ENCODE measurements around the gene CAMTA1.

The CAMTA1 gene

DNA sequence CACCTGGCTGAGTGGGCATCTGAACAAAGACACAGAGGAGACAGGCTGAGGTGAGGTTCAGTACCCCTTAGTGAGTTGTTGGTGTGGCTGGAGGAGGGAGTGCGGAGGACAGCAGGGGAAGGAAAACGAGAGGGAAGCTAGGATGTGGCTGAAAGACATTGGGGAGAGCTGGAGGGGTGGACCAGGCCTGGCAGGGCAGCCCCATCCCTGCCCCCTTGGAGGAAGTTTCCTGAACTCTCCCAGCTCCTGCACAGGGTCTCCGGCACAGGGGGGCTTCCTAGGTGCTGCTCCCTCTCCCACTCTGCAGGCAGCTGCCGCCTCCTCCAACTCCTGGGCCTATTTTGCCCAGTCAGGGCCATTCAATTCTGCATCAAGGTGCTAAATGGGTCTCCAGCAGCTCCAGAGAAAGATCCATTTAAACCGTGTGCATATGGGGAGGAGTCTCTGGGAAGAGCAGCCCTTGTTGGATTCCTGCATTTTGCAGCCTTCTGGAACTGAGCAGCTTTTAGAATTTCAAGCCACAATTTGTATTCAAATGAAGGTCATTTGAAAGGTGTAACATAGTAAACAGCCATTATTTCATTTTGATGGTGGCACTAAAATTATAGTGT, 193.9 kb downstream of the CAMTA1 start:
- Histone ChIP-seq H3K4me3 (ENCODE audit: low read length in 2 of 2) (no peak overlapping the region), H3K27ac (ENCODE audit: low read length) (no peak overlapping the region), H3K27me3 (ENCODE audit: control insufficient read depth in 1 of 2, insufficient read depth in 2 of 2, low read length in 2 of 2) (peaks cover 0 to 3% of the 10 kb centered on the region in 2 donors), H3K4me1 (ENCODE audit: control insufficient read depth, insufficient read depth, low read length) (no peaks in the 10 kb centered on the region), H3K9ac (ENCODE audit: low read length in 2 of 2) (no peak overlapping the region), H3K9me3 (ENCODE audit: control insufficient read depth in 2 of 2, low read length in 2 of 2) (no peaks in the 10 kb centered on the region), H3K36me3 (ENCODE audit: control insufficient read depth in 2 of 2, insufficient read depth in 2 of 2, low read length in 2 of 2) (no peaks in the 10 kb centered on the region)

DNA sequence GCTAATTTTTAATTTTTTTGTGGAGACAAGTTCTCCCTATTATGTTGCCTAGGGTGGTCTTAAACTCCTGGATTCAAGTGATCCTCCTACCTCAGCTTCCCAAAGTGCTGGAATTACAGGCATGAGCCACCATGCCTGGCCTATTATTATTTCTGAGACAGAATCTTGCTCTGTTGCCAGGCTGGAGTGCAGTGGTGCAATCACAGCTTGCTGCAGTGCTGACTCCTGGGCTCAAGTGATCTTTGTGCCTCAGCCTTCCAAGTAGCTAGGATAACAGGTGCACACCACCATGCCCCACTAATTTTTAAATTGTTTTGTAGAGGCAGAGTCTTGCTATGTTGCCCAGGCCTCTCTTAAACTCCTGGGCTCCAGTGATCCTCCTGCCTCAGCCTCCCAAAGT, 196.3 kb downstream of the CAMTA1 start:
- Histone ChIP-seq H3K36me3 (ENCODE audit: control insufficient read depth in 2 of 2, insufficient read depth in 2 of 2, low read length in 2 of 2) (no peaks in the 10 kb centered on the region), H3K9me3 (ENCODE audit: control insufficient read depth in 2 of 2, low read length in 2 of 2) (no peaks in the 10 kb centered on the region), H3K27ac (ENCODE audit: low read length) (no peak overlapping the region), H3K4me3 (ENCODE audit: low read length in 2 of 2) (no peak overlapping the region), H3K4me1 (ENCODE audit: control insufficient read depth, insufficient read depth, low read length) (no peaks in the 10 kb centered on the region), H3K9ac (ENCODE audit: low read length in 2 of 2) (no peak overlapping the region), H3K27me3 (ENCODE audit: control insufficient read depth in 1 of 2, insufficient read depth in 2 of 2, low read length in 2 of 2) (peaks cover 0 to 4% of the 10 kb centered on the region in 2 donors)

GRCh38 chr1:6982443-6982842, 197.2 kb downstream of the CAMTA1 start:
- no peaks in the 10 kb centered on the region for H3K36me3 ChIP-seq (ENCODE audit: control insufficient read depth in 2 of 2, insufficient read depth in 2 of 2, low read length in 2 of 2)
- H3K9me3 ChIP-seq (ENCODE audit: control insufficient read depth in 2 of 2, low read length in 2 of 2) = no peaks in the 10 kb centered on the region
- no peaks in the 10 kb centered on the region for H3K4me1 ChIP-seq (ENCODE audit: control insufficient read depth, insufficient read depth, low read length)
- H3K9ac ChIP-seq (ENCODE audit: low read length in 2 of 2) = no peak overlapping the region
- no peak overlapping the region for H3K4me3 ChIP-seq (ENCODE audit: low read length in 2 of 2)
- H3K27ac ChIP-seq (ENCODE audit: low read length) = no peak overlapping the region
- H3K27me3 ChIP-seq (ENCODE audit: control insufficient read depth in 1 of 2, insufficient read depth in 2 of 2, low read length in 2 of 2) = peaks cover 0 to 4% of the 10 kb centered on the region in 2 donors

GRCh38 chr1:6982860-6983259, 197.6 kb downstream of the CAMTA1 start:
- peaks cover 0 to 4% of the 10 kb centered on the region in 2 donors for H3K27me3 ChIP-seq (ENCODE audit: control insufficient read depth in 1 of 2, insufficient read depth in 2 of 2, low read length in 2 of 2)
- no peaks in the 10 kb centered on the region for H3K36me3 ChIP-seq (ENCODE audit: control insufficient read depth in 2 of 2, insufficient read depth in 2 of 2, low read length in 2 of 2)
- H3K4me1 ChIP-seq (ENCODE audit: control insufficient read depth, insufficient read depth, low read length) = no peaks in the 10 kb centered on the region
- no peak overlapping the region for H3K27ac ChIP-seq (ENCODE audit: low read length)
- no peak overlapping the region for H3K4me3 ChIP-seq (ENCODE audit: low read length in 2 of 2)
- no peak overlapping the region for H3K9ac ChIP-seq (ENCODE audit: low read length in 2 of 2)
- H3K9me3 ChIP-seq (ENCODE audit: control insufficient read depth in 2 of 2, low read length in 2 of 2) = no peaks in the 10 kb centered on the region

DNA sequence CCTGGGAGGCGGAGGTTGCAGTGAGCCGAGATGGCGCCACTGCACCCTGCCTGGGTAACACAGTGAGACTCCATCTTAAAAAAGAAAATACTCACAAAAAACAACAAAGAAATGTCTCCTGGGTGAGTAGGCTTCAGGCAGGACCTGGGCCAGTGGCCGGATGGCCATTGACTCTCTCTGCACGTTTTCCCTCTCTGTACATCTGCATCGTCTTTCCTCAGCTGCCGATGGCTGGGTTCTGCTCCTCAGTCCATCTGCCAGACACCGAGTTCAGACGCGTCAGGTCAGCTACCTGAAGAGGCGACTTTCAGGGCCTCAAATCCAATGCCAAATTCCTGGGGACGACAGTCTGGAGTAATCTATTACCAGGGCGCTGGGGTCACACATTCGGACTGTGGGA, 199.3 kb downstream of the CAMTA1 start:
- Histone ChIP-seq H3K4me3 (ENCODE audit: low read length in 2 of 2) (no peak overlapping the region), H3K27ac (ENCODE audit: low read length) (no peak overlapping the region), H3K9me3 (ENCODE audit: control insufficient read depth in 2 of 2, low read length in 2 of 2) (peaks cover 0 to 1% of the 10 kb centered on the region in 2 donors), H3K4me1 (ENCODE audit: control insufficient read depth, insufficient read depth, low read length) (no peaks in the 10 kb centered on the region), H3K27me3 (ENCODE audit: control insufficient read depth in 1 of 2, insufficient read depth in 2 of 2, low read length in 2 of 2) (peaks cover 0 to 4% of the 10 kb centered on the region in 2 donors), H3K9ac (ENCODE audit: low read length in 2 of 2) (no peak overlapping the region), H3K36me3 (ENCODE audit: control insufficient read depth in 2 of 2, insufficient read depth in 2 of 2, low read length in 2 of 2) (no peaks in the 10 kb centered on the region)

GRCh38 chr1:6984986-6985385, 199.7 kb downstream of the CAMTA1 start:
- no peak overlapping the region for H3K27ac ChIP-seq (ENCODE audit: low read length)
- no peak overlapping the region for H3K9ac ChIP-seq (ENCODE audit: low read length in 2 of 2)
- H3K4me1 ChIP-seq (ENCODE audit: control insufficient read depth, insufficient read depth, low read length) = no peaks in the 10 kb centered on the region
- H3K4me3 ChIP-seq (ENCODE audit: low read length in 2 of 2) = no peak overlapping the region
- H3K9me3 ChIP-seq (ENCODE audit: control insufficient read depth in 2 of 2, low read length in 2 of 2) = peaks cover 0 to 5% of the 10 kb centered on the region in 2 donors
- H3K36me3 ChIP-seq (ENCODE audit: control insufficient read depth in 2 of 2, insufficient read depth in 2 of 2, low read length in 2 of 2) = no peaks in the 10 kb centered on the region
- H3K27me3 ChIP-seq (ENCODE audit: control insufficient read depth in 1 of 2, insufficient read depth in 2 of 2, low read length in 2 of 2) = peaks cover 0 to 4% of the 10 kb centered on the region in 2 donors

DNA sequence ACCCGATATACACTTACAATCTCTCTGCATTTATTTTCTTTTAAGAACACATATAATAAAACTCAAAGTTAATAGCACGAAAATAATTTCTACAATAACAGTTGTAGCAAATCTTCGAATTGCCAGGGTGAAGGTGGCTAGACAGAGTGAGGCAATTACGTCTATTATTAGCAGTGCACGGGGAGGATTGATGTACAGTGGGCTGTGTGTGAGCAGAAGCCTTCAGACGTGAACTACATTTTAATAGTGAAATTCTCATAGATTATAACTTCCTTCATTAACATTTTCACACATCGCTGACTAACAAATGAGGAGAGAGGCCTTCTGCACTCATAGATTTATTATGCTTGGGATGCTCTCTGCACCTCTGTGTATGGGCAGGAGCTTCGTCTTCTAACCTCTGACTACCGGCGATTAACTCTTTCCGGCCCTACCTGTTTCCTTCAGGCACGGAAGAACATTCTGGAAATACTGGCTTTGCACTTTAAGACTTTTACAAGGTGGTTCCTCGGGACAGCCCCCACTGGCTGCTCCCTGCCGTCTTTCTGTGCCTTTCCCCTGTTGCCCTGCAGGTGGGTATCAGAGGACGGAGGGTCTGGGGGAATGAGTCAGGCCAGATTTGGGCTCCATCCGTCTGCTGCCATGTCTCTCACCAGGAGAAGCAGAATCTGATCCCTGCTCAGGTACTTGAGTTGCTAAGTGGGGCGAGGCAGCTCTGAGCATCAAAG, 200.5 kb downstream of the CAMTA1 start:
- Histone ChIP-seq H3K36me3 (ENCODE audit: control insufficient read depth in 2 of 2, insufficient read depth in 2 of 2, low read length in 2 of 2) (no peaks in the 10 kb centered on the region), H3K9me3 (ENCODE audit: control insufficient read depth in 2 of 2, low read length in 2 of 2) (peaks cover 0 to 5% of the 10 kb centered on the region in 2 donors), H3K4me3 (ENCODE audit: low read length in 2 of 2) (no peak overlapping the region), H3K27ac (ENCODE audit: low read length) (no peak overlapping the region), H3K9ac (ENCODE audit: low read length in 2 of 2) (no peak overlapping the region), H3K4me1 (ENCODE audit: control insufficient read depth, insufficient read depth, low read length) (no peaks in the 10 kb centered on the region), H3K27me3 (ENCODE audit: control insufficient read depth in 1 of 2, insufficient read depth in 2 of 2, low read length in 2 of 2) (peaks cover 0 to 4% of the 10 kb centered on the region in 2 donors)

DNA sequence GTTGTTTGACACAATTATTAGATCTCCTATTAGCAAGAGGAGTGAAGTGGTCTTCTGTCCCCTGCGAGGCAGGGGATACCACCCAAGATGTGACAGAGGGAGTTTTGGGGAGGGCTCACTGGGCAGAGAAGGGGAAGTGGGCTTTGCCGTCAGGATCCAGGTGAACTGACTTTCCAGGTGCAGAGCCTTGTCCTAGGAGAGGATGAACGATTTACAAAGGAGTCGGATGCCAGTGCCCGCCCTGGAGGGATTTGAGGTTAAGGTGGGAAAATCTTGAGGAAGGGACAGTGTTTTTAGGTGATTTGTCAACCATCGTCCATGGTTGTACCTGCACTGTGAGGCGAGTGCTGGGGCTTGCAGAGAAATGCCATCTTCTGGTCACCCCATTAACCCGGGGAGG, 201.0 kb downstream of the CAMTA1 start:
- no peaks in the 10 kb centered on the region for H3K4me1 ChIP-seq (ENCODE audit: control insufficient read depth, insufficient read depth, low read length)
- no peaks in the 10 kb centered on the region for H3K36me3 ChIP-seq (ENCODE audit: control insufficient read depth in 2 of 2, insufficient read depth in 2 of 2, low read length in 2 of 2)
- peaks cover 0 to 4% of the 10 kb centered on the region in 2 donors for H3K27me3 ChIP-seq (ENCODE audit: control insufficient read depth in 1 of 2, insufficient read depth in 2 of 2, low read length in 2 of 2)

GRCh38 chr1:6987940-6988339, 202.7 kb downstream of the CAMTA1 start:
- H3K4me1 ChIP-seq (ENCODE audit: control insufficient read depth, insufficient read depth, low read length) = no peaks in the 10 kb centered on the region
- peaks cover 0 to 5% of the 10 kb centered on the region in 2 donors for H3K9me3 ChIP-seq (ENCODE audit: control insufficient read depth in 2 of 2, low read length in 2 of 2)
- no peak overlapping the region for H3K9ac ChIP-seq (ENCODE audit: low read length in 2 of 2)
- H3K27me3 ChIP-seq (ENCODE audit: control insufficient read depth in 1 of 2, insufficient read depth in 2 of 2, low read length in 2 of 2) = peaks cover 0 to 4% of the 10 kb centered on the region in 2 donors
- H3K27ac ChIP-seq (ENCODE audit: low read length) = no peak overlapping the region
- no peak overlapping the region for H3K4me3 ChIP-seq (ENCODE audit: low read length in 2 of 2)
- H3K36me3 ChIP-seq (ENCODE audit: control insufficient read depth in 2 of 2, insufficient read depth in 2 of 2, low read length in 2 of 2) = no peaks in the 10 kb centered on the region

More for the DNA sequence above, 201.0 kb downstream of the CAMTA1 start:
- peaks cover 0 to 5% of the 10 kb centered on the region in 2 donors for H3K9me3 ChIP-seq (ENCODE audit: control insufficient read depth in 2 of 2, low read length in 2 of 2)
- H3K4me3 ChIP-seq (ENCODE audit: low read length in 2 of 2) = no peak overlapping the region
- H3K9ac ChIP-seq (ENCODE audit: low read length in 2 of 2) = no peak overlapping the region
- H3K27ac ChIP-seq (ENCODE audit: low read length) = no peak overlapping the region

DNA sequence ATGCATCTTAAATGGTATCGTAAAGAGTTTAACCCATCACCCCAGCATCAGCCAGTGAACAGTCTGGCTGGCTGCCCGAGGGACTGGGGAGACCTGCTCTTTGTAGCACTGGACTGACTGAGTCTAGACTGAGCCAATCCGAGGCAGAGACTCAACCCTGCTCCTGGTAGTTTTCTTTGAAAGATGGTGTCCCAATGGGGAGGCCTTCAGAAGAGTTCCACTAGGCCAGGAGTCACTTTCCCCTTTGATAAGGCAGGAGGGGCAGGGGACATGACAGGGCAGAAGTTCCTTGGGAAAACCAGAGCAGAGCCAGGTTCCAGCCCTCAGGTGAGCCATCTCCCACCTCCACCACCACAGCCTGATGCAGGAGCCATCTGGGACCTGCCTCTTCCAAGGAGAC, 203.5 kb downstream of the CAMTA1 start:
- no peak overlapping the region for H3K27ac ChIP-seq (ENCODE audit: low read length)
- peaks cover 0 to 4% of the 10 kb centered on the region in 2 donors for H3K27me3 ChIP-seq (ENCODE audit: control insufficient read depth in 1 of 2, insufficient read depth in 2 of 2, low read length in 2 of 2)
- H3K4me3 ChIP-seq (ENCODE audit: low read length in 2 of 2) = no peak overlapping the region
- no peak overlapping the region for H3K9ac ChIP-seq (ENCODE audit: low read length in 2 of 2)
- no peaks in the 10 kb centered on the region for H3K4me1 ChIP-seq (ENCODE audit: control insufficient read depth, insufficient read depth, low read length)
- no peaks in the 10 kb centered on the region for H3K36me3 ChIP-seq (ENCODE audit: control insufficient read depth in 2 of 2, insufficient read depth in 2 of 2, low read length in 2 of 2)
- H3K9me3 ChIP-seq (ENCODE audit: control insufficient read depth in 2 of 2, low read length in 2 of 2) = peaks cover 0 to 5% of the 10 kb centered on the region in 2 donors
